HCT116 (cell line): Measurements from ENCODE around the gene RAD50. TPM values are rescaled to one million over a fixed set of nuclear protein-coding genes. Genes with fewer than 3 reads are reported as not detected.

Experiments
- ATAC-seq: fragments of 200-7000 bp; cut with Tn5 transposase; 2 replicates; pipeline ENCODE4 v1.9.1; 2020; ENCODE audit warnings: mild to moderate bottlenecking, moderate library complexity
- BruUV-seq: library from RNA; stranded (reverse); fragments of 400-500 nt; replicated peaks from 2 replicates; lab custom pipeline; 2021; lab: Mats Ljungman, UMichigan
- CTCF ChIA-PET: fragments of 300-600 bp; sonication (Branson Sonifier 250); formaldehyde crosslinking; loops from one replicate; lab custom pipeline; 2021; ENCODE audit warnings: antibody characterized with exemption; lab: Charles Lee
- POLR2A ChIA-PET: fragments of 300-600, 350-600 bp; sonication (Branson Sonifier 250); formaldehyde crosslinking; loops from one replicate; lab custom pipeline; 2021; ENCODE audit warnings: antibody characterized with exemption; lab: Charles Lee
- RAD21 ChIA-PET, 2 experiments: fragments of 300-600 bp; sonication (Branson Sonifier 250); formaldehyde crosslinking; loops; one replicate each; lab custom pipeline; 2023; ENCODE audit warnings: low total read pairs in 2 of 2; ENCODE audit not compliant: uncharacterized antibody in 2 of 2, unreplicated experiment in 2 of 2, low non-redundant PET in 1 of 2; lab: Charles Lee
- DNase-seq: peaks from one replicate; pipeline ENCODE4 v3.0.0-alpha.2; 2010; ENCODE audit warnings: low read depth, low spot score
- H2AFZ ChIP-seq: fragments of 200-600 bp; shearing (Covaris generic), sonication (generic); 2 replicates; pipeline ENCODE4 v1.6.1; 2017; ENCODE audit warnings: low read depth, mixed run types, mixed read lengths, antibody characterized with exemption, low read length; ENCODE audit not compliant: poor library complexity, severe bottlenecking
- H3K27ac ChIP-seq: 2 replicates; pipeline ENCODE4 v1.5.1; 2012; ENCODE audit warnings: low read depth, low read length
- H3K27me3 ChIP-seq: fragments of 200-600 bp; sonication (generic); 2 replicates; pipeline ENCODE4 v1.6.1; 2016; ENCODE audit warnings: mixed run types, low read length, mixed read lengths; ENCODE audit not compliant: insufficient read depth
- H3K36me3 ChIP-seq, 2 experiments: fragments of 200-500 bp in 1 of 2; fragments of 200-600 bp in 1 of 2; sonication (Bioruptor generic) in 1 of 2; sonication (generic) in 1 of 2; 2 replicates each; pipeline versions ENCODE4 v1.5.1 to v1.6.1; 2014 to 2016; ENCODE audit warnings: low read length in 2 of 2, inconsistent platforms in 1 of 2, mixed read lengths in 1 of 2, mixed run types in 1 of 2; ENCODE audit not compliant: insufficient read depth in 2 of 2, control insufficient read depth in 1 of 2
- H3K4me1 ChIP-seq, 2 experiments: fragments of 200-600 bp in 1 of 2; sonication (generic) in 1 of 2; 2 replicates each; pipeline versions ENCODE4 v1.5.1 to v1.6.1; 2012 to 2017; ENCODE audit warnings: low read length in 2 of 2, inconsistent platforms in 1 of 2, mild to moderate bottlenecking in 1 of 2, mixed read lengths in 1 of 2, mixed run types in 1 of 2, moderate library complexity in 1 of 2; ENCODE audit not compliant: insufficient read depth in 2 of 2, control insufficient read depth in 1 of 2
- H3K4me2 ChIP-seq: fragments of 200-600 bp; sonication (generic); 2 replicates; pipeline ENCODE4 v1.6.1; 2017; ENCODE audit warnings: mixed run types, low read length, mixed read lengths
- H3K4me3 ChIP-seq, 2 experiments: fragments of 200-600 bp in 1 of 2; sonication (generic) in 1 of 2; replicated peaks in 1 of 2; 2 replicates each; pipeline ENCODE4 v1.5.1; 2011 to 2016; ENCODE audit warnings: low read length in 2 of 2, control low read depth in 1 of 2, low read depth in 1 of 2, mild to moderate bottlenecking in 1 of 2, mixed read lengths in 1 of 2, mixed run types in 1 of 2
- H3K79me2 ChIP-seq: fragments of 200-600 bp; sonication (generic); 2 replicates; pipeline ENCODE4 v1.6.1; 2017; ENCODE audit warnings: mild to moderate bottlenecking, mixed run types, low read length, moderate library complexity, mixed read lengths; ENCODE audit not compliant: insufficient read depth
- H3K9ac ChIP-seq: fragments of 200-600 bp; sonication (generic); 2 replicates; pipeline ENCODE4 v1.6.1; 2016; ENCODE audit warnings: low read length, mixed read lengths
- H3K9me2 ChIP-seq: fragments of 200-600 bp; sonication (generic), shearing (Covaris generic); 2 replicates; pipeline ENCODE4 v1.6.1; 2017; ENCODE audit warnings: mixed run types, mild to moderate bottlenecking, moderate library complexity; ENCODE audit not compliant: insufficient read depth
- H3K9me3 ChIP-seq, 2 experiments: fragments of 200-500 bp in 1 of 2; fragments of 200-600 bp in 1 of 2; sonication (Bioruptor generic) in 1 of 2; sonication (generic) in 1 of 2; 2 replicates each; pipeline ENCODE4 v1.6.1; 2014 to 2017; ENCODE audit warnings: low read length in 2 of 2, mixed read lengths in 2 of 2, inconsistent platforms in 1 of 2, low read depth in 1 of 2, mild to moderate bottlenecking in 1 of 2, mixed run types in 1 of 2, moderate library complexity in 1 of 2; ENCODE audit not compliant: control insufficient read depth in 1 of 2, insufficient read depth in 1 of 2
- H4K20me1 ChIP-seq: fragments of 200-600 bp; sonication (generic), shearing (Covaris generic); 2 replicates; pipeline ENCODE4 v1.6.1; 2017; ENCODE audit warnings: mixed run types, mild to moderate bottlenecking, moderate library complexity; ENCODE audit not compliant: insufficient read depth
- CBX3 ChIP-seq: IDR thresholded peaks from 2 replicates; pipeline ENCODE4 v1.6.1; 2012; ENCODE audit warnings: low read depth
- EGR1 ChIP-seq: IDR thresholded peaks from 2 replicates; pipeline ENCODE4 v1.6.1; 2012; ENCODE audit warnings: low read depth
- EZH2 ChIP-seq: fragments of 200-600 bp; sonication (generic); IDR thresholded peaks from 2 replicates; pipeline ENCODE4 v1.6.1; 2017; ENCODE audit warnings: antibody characterized with exemption, mixed run types
- EZH2phosphoT487 ChIP-seq: fragments of 200-600 bp; IDR thresholded peaks from 2 replicates; pipeline ENCODE4 v1.6.1; 2018; ENCODE audit warnings: antibody characterized with exemption, borderline replicate concordance
- POLR2A ChIP-seq: IDR thresholded peaks from 2 replicates; pipeline ENCODE4 v1.7.0; 2011; ENCODE audit warnings: borderline replicate concordance; ENCODE audit not compliant: insufficient read depth, insufficient read length; ENCODE audit errors: extremely low read depth
- POLR2AphosphoS5 ChIP-seq: IDR thresholded peaks from 2 replicates; pipeline ENCODE4 v1.6.1; 2011; ENCODE audit warnings: mild to moderate bottlenecking, low read depth, low read length, moderate library complexity
- RAD21 ChIP-seq: IDR thresholded peaks from 2 replicates; pipeline ENCODE4 v1.6.1; 2012; ENCODE audit warnings: low read depth, mild to moderate bottlenecking
- SRF ChIP-seq: IDR thresholded peaks from 2 replicates; pipeline ENCODE4 v1.6.1; 2012; ENCODE audit warnings: low read depth
- YY1 ChIP-seq: IDR thresholded peaks from 2 replicates; pipeline ENCODE4 v1.6.1; 2011; ENCODE audit warnings: low read length, low read depth, moderate library complexity, mild to moderate bottlenecking; ENCODE audit not compliant: insufficient replicate concordance; ENCODE audit errors: extremely low read depth
- ZFX ChIP-seq: fragments of 450-650 bp; IDR thresholded peaks from 2 replicates; pipeline ENCODE4 v1.6.1; 2017
- ZNF274 ChIP-seq: fragments of 200-500 bp; sonication (Bioruptor generic); IDR thresholded peaks from 2 replicates; pipeline ENCODE4 v1.6.1; 2014; ENCODE audit warnings: mild to moderate bottlenecking, low read depth, low read length, inconsistent platforms
- intact Hi-C: fragments of 100-400 bp; cut with micrococcal nuclease; formaldehyde crosslinking; loops from 2 replicates; pipeline ENCODE4 v1.10.0; 2022
- total RNA-seq: library from RNA; stranded (reverse); gene quantifications from one replicate; pipeline ENCODE4 v1.2.1, GENCODE V29; 2021; ENCODE audit not compliant: unreplicated experiment
- TF ChIP-seq, protein P1 (sequence below): IDR thresholded peaks from 2 replicates; pipeline ENCODE4 v1.6.1; 2012

The RAD50 gene
- total RNA-seq, 1 experiment from 2014 or later = 43.6 TPM

DNA sequence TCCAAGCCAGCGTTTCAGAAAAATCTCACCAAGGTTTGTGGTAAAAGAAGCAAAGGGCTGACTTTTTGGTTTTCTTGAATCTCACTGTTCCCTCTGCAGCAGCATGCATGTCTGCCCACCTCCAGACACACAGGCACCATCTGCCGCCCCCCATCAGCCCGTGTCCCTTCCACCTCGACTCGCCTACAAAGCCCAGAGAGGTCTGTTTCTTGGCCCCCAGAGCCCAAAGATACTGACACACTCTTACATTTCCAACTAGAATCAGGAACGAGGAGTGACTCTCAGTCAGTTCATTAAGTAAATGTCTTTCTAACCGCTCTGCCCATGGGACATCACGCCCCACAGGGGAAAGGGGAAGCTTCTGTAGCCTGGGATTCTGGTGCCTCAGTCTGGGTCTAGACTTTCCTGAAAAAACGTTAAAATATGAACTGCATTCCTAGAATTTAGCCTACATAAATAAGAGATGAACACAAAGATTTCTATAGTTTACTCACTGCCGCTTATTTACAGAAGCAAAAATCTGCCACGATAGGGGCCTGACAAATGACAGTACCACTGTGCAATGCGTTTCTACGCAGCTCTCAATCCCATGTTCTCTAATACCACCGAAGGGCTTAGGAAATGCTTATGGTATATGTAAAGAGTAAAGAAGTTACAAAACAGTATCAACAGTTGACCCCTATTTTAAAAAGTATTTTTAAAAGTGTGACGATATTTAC, 121.1 kb downstream of the RAD50 start (continued):
- no peak for TF ChIP-seq POLR2A
- TF ChIP-seq, all 23 proteins: peak for 0

DNA sequence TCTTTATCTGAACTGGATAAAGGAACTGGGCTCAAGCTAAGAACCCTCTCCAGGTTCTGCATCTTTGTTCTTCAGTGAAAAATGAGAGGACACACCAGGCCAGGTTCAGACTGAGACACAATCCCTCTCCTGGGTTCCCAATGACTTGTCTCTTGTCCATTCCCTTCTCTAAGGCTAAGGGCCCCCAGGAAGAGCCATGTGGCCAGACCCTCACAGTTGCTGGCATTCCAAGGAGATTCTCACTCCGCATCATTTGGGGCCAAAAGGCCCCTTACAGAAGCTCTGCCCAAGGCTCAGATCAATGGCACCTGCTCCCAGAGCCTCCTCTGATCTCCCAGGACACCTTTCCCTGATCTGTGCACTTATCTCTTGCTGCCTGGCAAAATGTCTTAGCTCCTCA, 122.0 kb downstream of the RAD50 start:
- no peaks in the 10 kb centered on the region for H3K9me3 ChIP-seq
- no peak overlapping the region for H3K9ac ChIP-seq
- H3K27ac ChIP-seq = no peak overlapping the region
- no peak overlapping the region for H3K4me3 ChIP-seq
- H3K36me3 ChIP-seq = no peaks in the 10 kb centered on the region
- ChIA-PET RAD21 (no interaction called here), POLR2A (no interaction called here), CTCF (no interaction called here)
- DNase-seq (no peak), ATAC-seq (no peak)
- peaks cover 24 to 34% of the 10 kb centered on the region in 2 experiments for H3K4me1 ChIP-seq
- H2AFZ ChIP-seq = no peak overlapping the region
- TF ChIP-seq EZH2 = no peak
- no peak for TF ChIP-seq POLR2AphosphoS5
- TF ChIP-seq RAD21 = no peak
- no peak for TF ChIP-seq ZFX
- no peak for TF ChIP-seq SRF
- no peak for TF ChIP-seq YY1
- no peak for TF ChIP-seq EZH2phosphoT487
- TF ChIP-seq EGR1 = no peak
- no peak for TF ChIP-seq POLR2A
- TF ChIP-seq CBX3 = no peak
- TF ChIP-seq, protein P1, sequence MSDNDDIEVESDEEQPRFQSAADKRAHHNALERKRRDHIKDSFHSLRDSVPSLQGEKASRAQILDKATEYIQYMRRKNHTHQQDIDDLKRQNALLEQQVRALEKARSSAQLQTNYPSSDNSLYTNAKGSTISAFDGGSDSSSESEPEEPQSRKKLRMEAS = no peak
- no peak for TF ChIP-seq ZNF274
- no peaks in the 10 kb centered on the region for H4K20me1 ChIP-seq
- no TSS peak for BruUV-seq
- intact Hi-C loops = loop anchor here (5.0 to 10.0 kb wide), 2 partner anchors 154 to 291 kb away; no protein-coding TSS in a partner anchor
- H3K27me3 ChIP-seq = no peaks in the 10 kb centered on the region
- H3K9me2 ChIP-seq = no peaks in the 10 kb centered on the region
- no peaks in the 10 kb centered on the region for H3K79me2 ChIP-seq
- no peak overlapping the region for H3K4me2 ChIP-seq
